ENCODE data around the gene NAA25.
A peak's percentile ranks its signal among the peaks of the same experiment; 100 is the strongest.

Gene NAA25

DNA sequence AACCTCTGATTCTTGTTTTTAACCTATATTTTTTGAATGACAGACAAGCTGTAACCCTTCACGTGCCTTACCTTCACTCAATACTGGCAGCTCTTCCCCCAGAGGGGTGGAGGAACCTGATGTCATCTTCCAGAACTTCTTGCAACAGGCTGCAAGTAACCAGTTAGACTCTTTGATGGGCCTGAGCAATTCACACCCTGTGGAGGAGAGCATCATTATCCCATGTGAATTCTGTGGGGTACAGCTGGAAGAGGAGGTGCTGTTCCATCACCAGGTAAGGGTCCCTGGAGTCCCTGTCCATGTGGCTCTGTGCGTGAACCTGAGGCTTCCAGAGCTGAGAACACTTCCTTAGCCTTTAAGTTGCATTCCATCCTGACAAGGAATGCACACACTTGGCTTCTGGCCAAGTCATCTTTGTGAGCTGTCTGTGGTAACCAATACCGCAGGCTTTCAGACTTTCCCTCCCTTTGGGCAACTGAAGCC lies 39.5 kb upstream of the NAA25 start:
- TF ChIP-seq, protein P1, sequence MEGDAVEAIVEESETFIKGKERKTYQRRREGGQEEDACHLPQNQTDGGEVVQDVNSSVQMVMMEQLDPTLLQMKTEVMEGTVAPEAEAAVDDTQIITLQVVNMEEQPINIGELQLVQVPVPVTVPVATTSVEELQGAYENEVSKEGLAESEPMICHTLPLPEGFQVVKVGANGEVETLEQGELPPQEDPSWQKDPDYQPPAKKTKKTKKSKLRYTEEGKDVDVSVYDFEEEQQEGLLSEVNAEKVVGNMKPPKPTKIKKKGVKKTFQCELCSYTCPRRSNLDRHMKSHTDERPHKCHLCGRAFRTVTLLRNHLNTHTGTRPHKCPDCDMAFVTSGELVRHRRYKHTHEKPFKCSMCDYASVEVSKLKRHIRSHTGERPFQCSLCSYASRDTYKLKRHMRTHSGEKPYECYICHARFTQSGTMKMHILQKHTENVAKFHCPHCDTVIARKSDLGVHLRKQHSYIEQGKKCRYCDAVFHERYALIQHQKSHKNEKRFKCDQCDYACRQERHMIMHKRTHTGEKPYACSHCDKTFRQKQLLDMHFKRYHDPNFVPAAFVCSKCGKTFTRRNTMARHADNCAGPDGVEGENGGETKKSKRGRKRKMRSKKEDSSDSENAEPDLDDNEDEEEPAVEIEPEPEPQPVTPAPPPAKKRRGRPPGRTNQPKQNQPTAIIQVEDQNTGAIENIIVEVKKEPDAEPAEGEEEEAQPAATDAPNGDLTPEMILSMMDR (IDR thresholded peaks at IDR 0.05): no peak
- peaks cover 0 to 4% of the 10 kb centered on the region in 2 experiments for H3K4me1 ChIP-seq (ENCODE audit: control insufficient read depth in 1 of 2, insufficient read depth in 1 of 2, low read depth in 1 of 2, low read length in 1 of 2)
- H3K27ac ChIP-seq: no peak overlapping the region
- H3K4me3 ChIP-seq (ENCODE audit: low read depth in 1 of 2, low read length in 1 of 2): no peak overlapping the region
- H3K36me3 ChIP-seq: peaks cover 97% of the 10 kb centered on the region
- H3K27me3 ChIP-seq: no peaks in the 10 kb centered on the region
- H3K9me3 ChIP-seq: no peaks in the 10 kb centered on the region

DNA sequence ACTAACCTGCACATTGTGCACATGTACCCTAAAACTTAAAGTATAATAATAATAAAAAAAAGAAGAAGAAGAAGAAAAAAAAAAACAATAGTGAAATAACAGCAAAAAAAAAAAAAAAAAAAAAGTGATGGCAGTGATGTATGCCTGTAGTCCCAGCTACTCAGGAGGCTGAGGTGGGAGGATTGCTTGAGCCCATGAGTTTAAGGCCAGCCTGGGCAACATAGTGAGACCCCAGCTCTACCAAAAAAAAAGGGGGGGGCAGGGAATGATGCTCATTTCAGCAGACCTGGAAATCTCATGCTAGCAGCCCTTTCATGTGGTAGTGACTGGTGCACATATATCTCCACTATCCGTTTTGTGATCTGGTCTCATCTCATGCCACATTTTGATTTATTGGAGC lies 37.5 kb upstream of the NAA25 start:
- Histone ChIP-seq H3K4me1 (ENCODE audit: control insufficient read depth in 1 of 2, insufficient read depth in 1 of 2, low read depth in 1 of 2, low read length in 1 of 2) (peaks cover 12 to 14% of the 10 kb centered on the region in 2 experiments), H3K27me3 (no peaks in the 10 kb centered on the region), H3K36me3 (peaks cover 97% of the 10 kb centered on the region), H3K9me3 (no peaks in the 10 kb centered on the region), H3K4me3 (ENCODE audit: low read depth in 1 of 2, low read length in 1 of 2) (no peak overlapping the region), H3K27ac (no peak overlapping the region)
- TF ChIP-seq, protein P1 (IDR thresholded peaks at IDR 0.05): no peak

DNA sequence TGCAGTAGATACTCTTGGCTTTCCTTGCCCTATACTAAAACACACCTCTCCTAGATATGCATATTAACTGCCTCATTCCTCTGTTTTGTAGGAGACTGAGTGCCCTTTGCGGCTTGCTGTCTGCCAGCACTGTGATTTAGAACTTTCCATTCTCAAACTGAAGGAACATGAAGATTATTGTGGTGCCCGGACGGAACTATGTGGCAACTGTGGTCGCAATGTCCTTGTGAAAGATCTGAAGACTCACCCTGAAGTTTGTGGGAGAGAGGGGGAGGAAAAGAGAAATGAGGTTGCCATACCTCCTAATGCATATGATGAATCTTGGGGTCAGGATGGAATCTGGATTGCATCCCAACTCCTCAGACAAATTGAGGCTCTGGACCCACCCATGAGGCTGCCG lies 32.1 kb upstream of the NAA25 start:
- TF ChIP-seq, protein P1 (IDR thresholded peaks at IDR 0.05): no peak
- Histone ChIP-seq H3K4me1 (ENCODE audit: control insufficient read depth in 1 of 2, insufficient read depth in 1 of 2, low read depth in 1 of 2, low read length in 1 of 2) (peaks cover 35 to 40% of the 10 kb centered on the region in 2 experiments), H3K27me3 (no peaks in the 10 kb centered on the region), H3K36me3 (peaks cover 96% of the 10 kb centered on the region), H3K27ac (peak overlapping the region; percentile 87), H3K9me3 (no peaks in the 10 kb centered on the region), H3K4me3 (ENCODE audit: low read depth in 1 of 2, low read length in 1 of 2) (peak overlapping the region; percentile 15 to 41)

DNA sequence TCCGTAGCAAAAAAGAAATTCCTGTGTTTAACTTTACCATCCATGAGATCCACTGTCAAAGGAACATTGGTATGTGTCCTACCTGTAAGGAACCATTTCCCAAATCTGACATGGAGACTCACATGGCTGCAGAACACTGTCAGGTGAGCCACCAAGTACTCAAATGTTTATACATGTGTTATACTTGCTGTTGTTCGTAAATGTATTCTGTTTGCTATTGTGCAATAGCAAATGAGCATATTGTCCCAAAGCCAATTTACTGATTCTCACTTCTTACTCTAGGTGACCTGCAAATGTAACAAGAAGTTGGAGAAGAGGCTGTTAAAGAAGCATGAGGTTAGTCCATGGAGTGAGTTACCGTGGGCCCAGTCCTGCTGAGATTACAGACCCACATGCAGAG lies 26.1 kb upstream of the NAA25 start:
- Histone ChIP-seq H3K4me1 (ENCODE audit: control insufficient read depth in 1 of 2, insufficient read depth in 1 of 2, low read depth in 1 of 2, low read length in 1 of 2) (peaks cover 40 to 51% of the 10 kb centered on the region in 2 experiments), H3K4me3 (ENCODE audit: low read depth in 1 of 2, low read length in 1 of 2) (no peak overlapping the region), H3K36me3 (peaks cover 54% of the 10 kb centered on the region), H3K9me3 (no peaks in the 10 kb centered on the region), H3K27ac (peak overlapping the region; percentile 27), H3K27me3 (no peaks in the 10 kb centered on the region)
- TF ChIP-seq, protein P1 (IDR thresholded peaks at IDR 0.05): no peak

DNA sequence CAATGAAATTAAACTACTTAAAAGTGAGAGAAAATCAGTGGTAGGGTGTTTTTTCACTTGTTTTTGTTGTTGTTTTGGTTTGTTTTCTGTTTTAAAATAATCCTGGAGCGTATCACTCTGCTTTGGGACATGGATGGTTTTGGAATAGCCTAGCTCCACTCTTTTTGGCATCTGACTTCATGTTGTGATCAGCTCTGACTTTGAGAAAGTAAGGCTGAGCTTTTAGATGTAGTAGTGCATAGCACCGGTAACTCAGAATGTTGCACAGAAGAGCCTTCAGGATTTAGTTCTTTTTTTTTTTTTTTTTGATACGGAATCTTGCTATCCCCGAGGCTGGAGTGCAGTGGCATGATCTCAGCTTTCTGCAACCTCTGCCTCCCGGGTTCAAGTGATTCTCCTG lies 24.8 kb upstream of the NAA25 start:
- H3K36me3 ChIP-seq: peaks cover 43% of the 10 kb centered on the region
- H3K4me1 ChIP-seq (ENCODE audit: control insufficient read depth in 1 of 2, insufficient read depth in 1 of 2, low read depth in 1 of 2, low read length in 1 of 2): peaks cover 44 to 51% of the 10 kb centered on the region in 2 experiments
- no peaks in the 10 kb centered on the region for H3K27me3 ChIP-seq
- H3K9me3 ChIP-seq: no peaks in the 10 kb centered on the region
- peak overlapping the region; percentile 85 for H3K27ac ChIP-seq
- TF ChIP-seq, protein P1 (IDR thresholded peaks at IDR 0.05): no peak
- H3K4me3 ChIP-seq (ENCODE audit: low read depth in 1 of 2, low read length in 1 of 2): no peak overlapping the region

DNA sequence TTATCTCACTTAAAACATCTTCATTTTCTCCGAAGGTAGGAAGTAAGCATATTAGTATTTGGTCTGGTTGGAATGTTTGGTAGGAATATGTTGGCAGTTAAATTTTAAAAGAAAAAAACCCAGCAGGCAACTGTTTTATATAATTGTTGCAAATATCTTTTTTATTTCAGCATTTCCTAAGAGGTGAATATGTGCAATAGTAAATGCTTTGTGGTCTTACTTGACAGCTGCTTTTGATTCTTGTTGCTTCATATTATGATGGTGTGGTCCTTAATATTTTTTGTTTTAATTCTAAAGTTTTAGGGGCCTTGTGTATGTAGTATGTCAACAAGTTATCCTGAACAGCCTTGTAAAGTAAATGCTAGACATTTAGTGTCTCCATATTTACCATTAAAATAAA lies 23.1 kb upstream of the NAA25 start:
- Histone ChIP-seq H3K4me3 (ENCODE audit: low read depth in 1 of 2, low read length in 1 of 2) (peak overlapping the region; percentile 58 to 61), H3K36me3 (peaks cover 25% of the 10 kb centered on the region), H3K4me1 (ENCODE audit: control insufficient read depth in 1 of 2, insufficient read depth in 1 of 2, low read depth in 1 of 2, low read length in 1 of 2) (peaks cover 60 to 62% of the 10 kb centered on the region in 2 experiments), H3K9me3 (no peaks in the 10 kb centered on the region), H3K27me3 (no peaks in the 10 kb centered on the region), H3K27ac (peak overlapping the region; percentile 85)
- TF ChIP-seq, protein P1 (IDR thresholded peaks at IDR 0.05): no peak
